ENCODE measurements around the gene EIF3L.
A peak's percentile ranks its signal among the peaks of the same experiment; 100 is the strongest.

Gene EIF3L

DNA sequence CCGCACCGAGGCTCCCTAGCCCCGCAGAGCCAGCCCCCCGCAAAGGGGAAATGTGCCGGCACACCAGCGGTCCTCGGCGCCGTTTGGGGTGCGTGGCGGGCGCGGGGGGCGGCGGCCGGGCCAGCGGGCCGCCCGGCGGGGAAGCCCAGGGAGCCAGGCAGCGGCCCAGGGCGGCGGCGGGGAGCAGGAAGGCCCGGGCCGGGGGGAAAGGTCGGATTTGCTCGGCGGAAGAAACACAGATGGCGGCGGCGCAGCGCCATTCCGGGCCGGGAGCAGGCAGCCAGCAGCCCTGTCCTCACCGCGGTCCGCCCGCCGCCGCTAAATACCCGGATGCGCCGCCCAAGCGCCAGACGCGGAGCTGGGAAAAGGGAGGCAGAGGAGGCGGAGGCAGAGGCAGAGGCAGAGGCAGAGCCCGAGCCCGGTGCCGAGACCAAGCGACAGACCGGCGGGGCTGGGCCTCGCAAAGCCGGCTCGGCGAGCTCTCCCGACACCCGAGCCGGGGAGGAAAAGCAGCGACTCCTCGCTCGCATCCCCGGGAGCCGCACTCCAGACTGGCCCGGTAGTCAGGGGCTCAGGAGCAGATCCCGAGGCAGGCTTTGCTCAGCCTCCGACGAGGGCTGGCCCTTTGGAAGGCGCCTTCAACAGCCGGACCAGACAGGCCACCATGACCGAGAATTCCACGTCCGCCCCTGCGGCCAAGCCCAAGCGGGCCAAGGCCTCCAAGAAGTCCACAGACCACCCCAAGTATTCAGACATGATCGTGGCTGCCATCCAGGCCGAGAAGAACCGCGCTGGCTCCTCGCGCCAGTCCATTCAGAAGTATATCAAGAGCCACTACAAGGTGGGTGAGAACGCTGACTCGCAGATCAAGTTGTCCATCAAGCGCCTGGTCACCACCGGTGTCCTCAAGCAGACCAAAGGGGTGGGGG, 44.1 kb upstream of the EIF3L start:
- DNase-seq (ENCODE audit: low read depth): peak; percentile 85
- TF ChIP-seq, protein P1, sequence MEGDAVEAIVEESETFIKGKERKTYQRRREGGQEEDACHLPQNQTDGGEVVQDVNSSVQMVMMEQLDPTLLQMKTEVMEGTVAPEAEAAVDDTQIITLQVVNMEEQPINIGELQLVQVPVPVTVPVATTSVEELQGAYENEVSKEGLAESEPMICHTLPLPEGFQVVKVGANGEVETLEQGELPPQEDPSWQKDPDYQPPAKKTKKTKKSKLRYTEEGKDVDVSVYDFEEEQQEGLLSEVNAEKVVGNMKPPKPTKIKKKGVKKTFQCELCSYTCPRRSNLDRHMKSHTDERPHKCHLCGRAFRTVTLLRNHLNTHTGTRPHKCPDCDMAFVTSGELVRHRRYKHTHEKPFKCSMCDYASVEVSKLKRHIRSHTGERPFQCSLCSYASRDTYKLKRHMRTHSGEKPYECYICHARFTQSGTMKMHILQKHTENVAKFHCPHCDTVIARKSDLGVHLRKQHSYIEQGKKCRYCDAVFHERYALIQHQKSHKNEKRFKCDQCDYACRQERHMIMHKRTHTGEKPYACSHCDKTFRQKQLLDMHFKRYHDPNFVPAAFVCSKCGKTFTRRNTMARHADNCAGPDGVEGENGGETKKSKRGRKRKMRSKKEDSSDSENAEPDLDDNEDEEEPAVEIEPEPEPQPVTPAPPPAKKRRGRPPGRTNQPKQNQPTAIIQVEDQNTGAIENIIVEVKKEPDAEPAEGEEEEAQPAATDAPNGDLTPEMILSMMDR (conservative IDR thresholded peaks at IDR 0.05; ENCODE audit: low read depth, low read length): no peak

DNA sequence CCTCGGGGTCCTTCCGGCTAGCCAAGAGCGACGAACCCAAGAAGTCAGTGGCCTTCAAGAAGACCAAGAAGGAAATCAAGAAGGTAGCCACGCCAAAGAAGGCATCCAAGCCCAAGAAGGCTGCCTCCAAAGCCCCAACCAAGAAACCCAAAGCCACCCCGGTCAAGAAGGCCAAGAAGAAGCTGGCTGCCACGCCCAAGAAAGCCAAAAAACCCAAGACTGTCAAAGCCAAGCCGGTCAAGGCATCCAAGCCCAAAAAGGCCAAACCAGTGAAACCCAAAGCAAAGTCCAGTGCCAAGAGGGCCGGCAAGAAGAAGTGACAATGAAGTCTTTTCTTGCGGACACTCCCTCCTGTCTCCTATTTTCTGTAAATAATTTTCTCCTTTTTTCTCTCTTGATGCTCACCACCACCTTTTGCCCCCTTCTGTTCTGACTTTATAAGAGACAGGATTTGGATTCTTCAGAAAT, 43.4 kb upstream of the EIF3L start:
- DNase-seq (ENCODE audit: low read depth): no peak
- H3K4me3 ChIP-seq (ENCODE audit: low read depth, low read length): peak overlapping the region; percentile 77
- TF ChIP-seq, protein P1 (conservative IDR thresholded peaks at IDR 0.05; ENCODE audit: low read depth, low read length): no peak

More for the DNA sequence above, 44.1 kb upstream of the EIF3L start:
- H3K4me3 ChIP-seq (ENCODE audit: low read depth, low read length): peak overlapping the region; percentile 77

DNA sequence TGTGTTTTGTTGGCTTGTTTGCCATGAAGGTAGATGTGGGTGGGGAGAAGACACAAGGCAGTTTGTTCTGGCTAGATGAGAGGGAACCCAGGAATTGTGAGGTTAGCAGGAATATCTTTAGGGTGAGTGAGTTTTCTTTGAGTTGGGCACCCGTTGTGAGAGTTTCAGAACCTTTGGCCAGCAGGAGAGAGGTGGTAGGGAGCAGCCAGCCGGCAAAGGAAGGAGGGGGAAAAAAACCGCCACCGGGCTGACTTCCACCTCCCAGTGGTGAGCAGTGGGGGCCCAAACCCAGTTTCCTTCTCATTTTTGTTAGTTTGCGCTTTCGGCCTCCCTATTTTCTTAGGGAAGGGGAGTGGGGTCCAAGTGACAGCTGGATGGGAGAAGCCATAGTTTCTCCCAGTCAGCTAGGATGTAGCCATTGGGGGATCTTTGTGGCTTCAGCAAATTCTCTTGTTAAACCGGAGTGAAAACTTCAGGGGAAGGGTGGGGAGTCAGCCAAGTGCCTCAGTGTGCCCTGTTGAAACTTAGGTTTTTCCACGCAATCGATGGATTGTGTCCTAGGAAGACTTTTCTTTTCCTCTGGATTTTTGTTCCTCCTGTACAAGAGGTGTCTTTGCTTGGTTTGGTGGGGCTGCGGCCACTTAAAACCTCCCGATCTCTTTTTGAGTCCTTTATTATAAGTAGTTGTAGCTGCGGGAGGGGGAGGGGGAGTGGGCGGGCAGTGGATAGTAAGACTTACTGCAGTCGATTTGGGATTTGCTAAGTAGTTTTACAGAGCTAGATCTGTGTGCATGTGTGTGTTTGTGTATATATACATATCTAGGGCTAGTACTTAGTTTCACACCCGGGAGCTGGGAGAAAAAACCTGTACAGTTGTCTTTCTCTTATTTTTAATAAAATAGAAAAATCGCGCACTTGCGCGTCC, 42.5 kb upstream of the EIF3L start:
- TF ChIP-seq, protein P1 (conservative IDR thresholded peaks at IDR 0.05; ENCODE audit: low read depth, low read length): no peak
- peak overlapping the region; percentile 77 for H3K4me3 ChIP-seq (ENCODE audit: low read depth, low read length)
- DNase-seq (ENCODE audit: low read depth): peak; percentile 58

- peak within 1 kb of the TSS; percentile 77 for H3K4me3 ChIP-seq (ENCODE audit: low read depth, low read length)
- TF ChIP-seq, protein P1 (conservative IDR thresholded peaks at IDR 0.05; ENCODE audit: low read depth, low read length): no peak
- DNase-seq (ENCODE audit: low read depth): peak; percentile 97
These were observed 41.6 kb upstream of the EIF3L start, which contains the start of gene GCAT for GRCh38 chr22:37807410-37808293. Gene GCAT (plus strand): TSS chr22:37807934. CDS start chr22:37807968, 34 bp downstream.

- TF ChIP-seq, protein P1 (conservative IDR thresholded peaks at IDR 0.05; ENCODE audit: low read depth, low read length): no peak
- H3K4me3 ChIP-seq (ENCODE audit: low read depth, low read length): peak overlapping the region; percentile 77
- peak; percentile 54 for DNase-seq (ENCODE audit: low read depth)
These were observed 40.9 kb upstream of the EIF3L start for GRCh38 chr22:37808294-37808657.

All from choroid plexus epithelial cell (primary cell).